Fibroblast of skin of right biceps (primary cell): Measurements from ENCODE around the gene PRKAB1.
"Not testable (repeated sequence)": the region's sequence is repeated elsewhere in the genome, so short reads cannot be mapped to it uniquely, and the experiment has no call there.

ENCODE experiments used
- DNase-seq: peaks from one replicate; pipeline ENCODE4 v3.0.0-alpha.2; 2013

The PRKAB1 gene, protein sequence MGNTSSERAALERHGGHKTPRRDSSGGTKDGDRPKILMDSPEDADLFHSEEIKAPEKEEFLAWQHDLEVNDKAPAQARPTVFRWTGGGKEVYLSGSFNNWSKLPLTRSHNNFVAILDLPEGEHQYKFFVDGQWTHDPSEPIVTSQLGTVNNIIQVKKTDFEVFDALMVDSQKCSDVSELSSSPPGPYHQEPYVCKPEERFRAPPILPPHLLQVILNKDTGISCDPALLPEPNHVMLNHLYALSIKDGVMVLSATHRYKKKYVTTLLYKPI

DNA sequence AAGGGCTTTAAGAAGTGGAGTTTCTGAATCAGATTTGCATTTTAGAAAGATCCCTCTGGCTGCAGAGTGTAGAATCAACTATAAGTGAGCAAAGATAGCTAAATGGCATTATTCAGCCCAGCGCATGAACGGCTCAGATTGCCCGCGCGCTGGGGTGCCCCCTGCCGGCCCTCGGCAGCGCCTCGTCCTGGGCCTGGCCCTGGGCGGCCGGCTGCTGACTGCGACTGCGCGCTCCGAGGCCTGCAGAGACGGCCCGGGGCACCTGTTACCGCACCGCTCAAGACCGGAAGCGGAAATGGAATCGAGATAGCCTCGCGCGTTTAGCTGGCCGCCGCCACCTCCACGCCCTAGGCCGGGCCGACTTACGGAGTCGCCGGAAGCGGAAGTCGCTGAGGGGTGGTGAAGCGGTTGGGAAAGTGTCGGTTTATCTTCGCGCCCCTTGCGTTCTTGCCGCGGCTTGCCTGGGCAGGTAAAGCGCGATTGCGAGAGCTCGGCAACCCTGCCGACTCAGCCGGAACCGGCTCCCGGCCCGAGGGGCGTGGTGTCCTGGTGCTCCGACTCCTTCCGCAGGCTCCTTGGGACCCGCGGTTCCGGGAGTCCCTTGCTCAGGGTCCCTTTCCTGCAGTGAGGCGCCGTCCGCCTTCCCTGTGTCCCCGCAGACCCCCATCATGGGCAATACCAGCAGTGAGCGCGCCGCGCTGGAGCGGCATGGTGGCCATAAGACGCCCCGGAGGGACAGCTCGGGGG lies at the start of gene PRKAB1:
Gene PRKAB1, plus strand, starts transcription at position 557 of the 747 bp plus-strand sequence. Its CDS starts 112 bp downstream, at position 669.
- DNase-seq, result peak; percentile 96

DNA sequence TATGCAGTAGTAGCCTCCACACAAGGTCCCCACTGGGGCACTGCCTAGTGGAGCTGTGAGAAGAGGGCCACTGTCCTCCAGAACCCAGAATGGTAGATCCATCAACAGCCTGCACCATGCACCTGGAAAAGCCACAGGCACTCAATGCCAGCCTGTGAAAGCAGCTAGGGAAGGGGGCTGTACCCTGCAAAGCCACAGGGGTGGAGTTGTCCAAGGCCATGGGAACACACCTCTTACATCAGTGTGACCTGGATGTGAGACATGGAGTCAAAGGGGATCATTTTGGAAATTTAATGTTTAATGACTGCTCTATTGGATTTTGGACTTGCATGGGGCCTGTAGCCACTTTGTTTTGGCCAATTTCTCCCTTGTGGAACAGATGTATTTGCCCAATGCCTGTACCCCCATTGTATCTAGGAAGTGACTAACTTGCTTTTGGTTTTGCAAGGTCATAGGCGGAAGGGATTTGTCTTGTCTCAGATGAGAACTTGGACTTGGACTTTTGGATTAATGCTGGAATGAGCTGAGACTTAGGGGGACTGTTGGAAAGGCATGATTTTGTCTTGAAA lies 49.5 kb upstream of the PRKAB1 start:
- not testable (repeated sequence) for DNase-seq

DNA sequence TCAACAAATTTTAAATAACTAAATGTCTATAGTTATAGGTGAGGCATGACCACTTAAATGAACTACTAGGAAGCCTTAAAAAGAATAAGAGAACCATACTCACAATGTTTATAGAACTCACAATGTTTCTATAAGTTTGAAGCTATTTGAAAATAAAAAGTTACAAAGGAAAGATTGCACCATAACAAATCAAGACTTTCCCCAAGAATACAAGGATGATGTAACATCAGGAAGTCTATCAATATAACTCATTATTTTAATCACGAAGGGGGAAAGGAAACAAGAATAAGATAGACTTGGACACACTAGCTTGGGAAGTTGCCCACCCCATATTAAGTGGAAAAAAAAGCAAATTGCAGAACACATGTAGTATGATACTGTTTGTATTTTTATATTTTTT lies 47.4 kb upstream of the PRKAB1 start:
- no peak for DNase-seq

DNA sequence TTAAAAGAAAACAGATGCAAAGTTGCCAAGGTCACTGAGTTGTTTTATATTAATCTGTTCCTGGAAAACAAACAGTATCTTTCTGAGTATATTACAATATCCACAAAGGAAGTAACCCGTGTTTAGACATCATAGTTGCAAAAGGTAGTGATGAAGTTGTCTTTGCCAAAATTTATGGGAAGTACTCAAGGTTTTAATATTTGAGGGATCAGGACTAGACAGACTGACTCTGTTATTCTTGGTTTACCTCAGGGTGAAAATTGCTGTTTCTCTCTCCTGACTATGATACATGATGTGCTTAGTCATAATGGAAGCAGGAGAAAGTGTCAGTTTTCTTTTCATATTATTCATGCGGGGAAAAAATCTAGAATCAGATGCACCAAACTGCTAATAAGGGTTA lies 46.1 kb upstream of the PRKAB1 start:
- no peak for DNase-seq

DNA sequence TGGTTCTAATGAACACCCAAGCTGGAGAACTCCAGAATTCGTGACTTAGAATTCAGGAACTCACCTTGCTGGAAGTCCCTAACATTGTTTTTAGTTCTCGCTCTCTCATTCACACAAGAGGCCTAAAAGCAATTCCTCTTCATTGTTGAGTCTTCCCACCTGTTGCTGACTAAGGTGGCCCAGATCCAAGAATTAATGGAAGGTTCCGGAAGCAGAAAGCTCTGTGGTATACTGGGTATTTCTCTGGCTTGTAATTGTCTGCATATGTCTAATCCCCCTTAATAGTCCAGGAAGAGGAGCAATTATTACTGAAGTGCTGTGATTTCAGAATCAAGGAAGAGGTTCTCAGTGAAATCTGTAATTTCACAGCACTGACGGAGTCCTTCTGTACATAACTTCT lies 43.0 kb upstream of the PRKAB1 start:
- no peak for DNase-seq

DNA sequence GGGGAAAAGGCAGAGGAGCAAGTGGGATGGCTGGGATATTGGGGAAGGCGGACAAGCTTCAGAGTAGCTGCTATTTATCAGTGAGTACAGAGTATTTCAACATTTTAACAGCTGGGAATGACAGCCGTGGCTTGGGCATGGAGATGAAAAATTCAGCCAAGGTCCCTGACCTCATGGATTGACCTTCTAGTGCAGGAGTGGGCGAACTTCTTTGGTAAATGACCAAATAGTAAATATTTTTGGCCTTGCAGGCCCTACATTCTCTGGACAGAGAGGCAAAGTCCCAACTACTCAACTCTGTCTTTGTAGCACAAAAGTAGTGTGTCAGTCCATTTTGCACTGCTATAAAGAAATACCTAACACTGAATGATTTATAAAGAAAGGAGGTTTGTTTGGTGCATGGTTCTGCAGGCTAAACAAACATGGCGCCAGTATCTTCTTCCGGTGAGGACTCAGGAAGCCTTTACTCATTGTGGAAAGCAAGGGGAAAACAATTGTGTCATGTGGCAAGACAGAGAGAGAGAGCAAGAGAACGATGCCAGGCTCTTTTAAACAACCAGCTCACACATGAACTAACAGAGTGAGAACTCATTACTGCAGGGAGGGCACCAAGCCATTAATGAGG lies 40.8 kb upstream of the PRKAB1 start:
- DNase-seq, result no peak

DNA sequence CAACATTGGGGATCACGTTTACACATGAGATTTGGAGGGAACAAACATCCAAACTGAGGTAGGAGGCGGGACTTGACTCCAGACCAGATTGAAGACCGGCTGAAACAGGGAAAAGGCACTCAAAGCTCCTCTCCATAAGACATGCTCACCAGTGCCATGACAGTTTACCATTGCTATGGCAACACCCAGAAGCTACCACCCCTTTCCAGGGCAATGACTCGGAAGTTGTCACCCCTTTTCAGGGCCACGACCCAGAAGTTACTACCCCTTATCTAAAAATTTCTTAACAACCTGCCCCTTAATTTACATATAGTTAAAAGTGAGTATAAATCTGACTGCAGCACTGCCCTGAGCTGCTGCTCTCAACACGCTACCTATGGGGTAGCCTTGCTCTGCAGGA lies 40.2 kb upstream of the PRKAB1 start:
- DNase-seq, result no peak

DNA sequence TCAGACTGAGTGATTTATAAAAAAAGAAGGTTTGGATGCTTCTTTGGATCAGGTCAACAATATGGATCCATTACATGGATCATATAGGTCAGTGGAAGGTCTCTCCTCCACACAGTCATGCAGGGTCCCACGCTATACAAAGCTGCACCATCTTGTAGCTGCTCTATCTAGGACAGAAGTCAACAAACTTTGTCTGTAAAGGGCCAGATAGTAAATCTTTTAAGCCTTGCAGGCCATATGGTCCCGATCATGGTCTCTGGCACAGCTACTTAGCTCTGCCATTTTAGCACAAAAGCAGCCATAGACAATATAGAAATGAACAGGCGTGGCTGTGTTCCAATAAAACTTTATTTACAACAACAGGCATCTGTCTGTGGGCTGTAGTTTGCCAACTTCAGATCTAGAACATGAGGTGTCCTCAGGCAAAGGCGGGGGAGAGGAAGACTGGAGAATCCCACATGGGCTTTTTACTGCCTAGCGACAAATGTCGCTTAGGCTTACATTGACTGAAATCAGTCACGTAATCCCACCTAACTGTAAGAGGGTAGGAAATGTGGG lies 37.6 kb upstream of the PRKAB1 start:
- DNase-seq, result no peak

DNA sequence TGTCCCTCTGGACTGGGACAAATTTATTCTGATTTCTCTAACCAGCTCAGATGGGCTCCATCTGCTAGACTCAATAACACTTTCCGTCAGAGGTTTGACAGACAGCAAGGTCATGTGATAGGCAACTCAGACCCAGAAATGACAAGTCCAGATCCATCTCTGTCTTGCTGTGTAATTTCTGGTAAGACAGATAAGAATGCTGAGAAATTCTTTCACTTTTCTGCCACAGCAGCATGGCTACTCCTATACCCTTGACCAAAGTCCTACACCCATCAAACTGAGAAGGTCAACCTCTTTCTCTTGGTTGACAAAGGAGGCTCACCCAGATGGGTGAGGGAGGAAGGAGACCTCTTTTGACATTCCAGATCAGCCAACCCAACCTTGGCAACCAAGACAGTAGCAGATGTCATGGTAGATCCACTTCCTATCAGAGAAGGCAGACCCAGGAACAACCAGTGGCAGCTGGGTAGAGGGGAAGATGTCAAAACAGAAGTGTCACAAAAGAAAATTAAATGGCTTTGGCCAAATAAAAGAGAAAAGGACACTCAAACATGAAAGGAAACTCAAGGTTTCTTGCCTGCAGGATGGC lies 36.9 kb upstream of the PRKAB1 start:
- DNase-seq, result no peak

DNA sequence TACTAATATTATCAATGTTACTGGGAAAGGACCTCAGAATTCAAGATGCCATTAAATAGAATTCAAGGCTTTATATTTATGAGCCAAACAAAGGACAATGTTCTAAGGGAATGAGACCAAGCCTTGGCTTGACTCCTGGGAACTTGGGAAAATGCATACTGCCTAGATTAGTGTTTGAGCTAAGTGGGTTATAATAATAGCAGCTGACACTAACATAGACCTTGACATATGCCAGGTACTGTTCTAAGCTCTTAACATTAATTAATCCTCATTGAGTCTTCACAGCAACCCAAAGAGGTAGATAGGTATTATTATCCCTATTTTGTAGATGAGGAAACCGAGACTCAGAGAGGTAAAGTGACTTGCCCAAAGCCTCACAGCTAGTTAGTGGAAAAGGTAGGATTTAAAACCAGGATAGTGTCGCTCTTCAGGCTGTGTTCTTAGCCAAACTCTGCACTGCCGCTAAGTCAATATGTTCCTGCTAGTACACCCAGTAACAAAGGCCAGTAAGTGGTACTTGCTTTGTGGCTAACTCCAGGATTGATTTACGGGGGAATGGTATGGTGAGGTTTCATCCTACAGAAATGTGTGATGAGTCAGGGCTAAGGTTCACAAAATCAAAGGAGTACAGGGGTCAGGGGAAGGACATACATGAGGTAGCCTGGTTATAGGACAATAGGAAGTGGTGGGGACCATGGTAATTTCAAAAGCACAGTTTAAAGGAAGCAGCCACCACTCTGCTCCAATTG lies 35.8 kb upstream of the PRKAB1 start:
- peak; percentile 12 for DNase-seq

DNA sequence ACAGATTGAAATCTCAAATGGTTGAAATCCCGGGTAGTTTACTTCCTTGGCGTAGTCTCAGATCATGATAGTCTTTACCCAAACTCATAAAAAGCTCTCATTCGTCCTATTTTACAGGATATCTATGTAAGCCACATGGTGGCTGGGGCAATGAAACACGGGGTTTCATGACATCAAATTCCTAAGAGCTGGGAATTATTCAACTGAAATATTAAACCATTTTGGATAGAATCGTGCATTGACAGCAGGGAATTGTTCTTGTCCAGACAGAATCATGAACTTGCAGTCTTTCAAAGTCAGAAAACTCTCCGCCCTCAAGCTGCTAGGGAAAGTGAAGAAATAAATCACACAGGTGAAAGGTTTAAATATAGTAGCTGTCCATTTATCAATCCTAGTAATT lies 33.2 kb upstream of the PRKAB1 start:
- no peak for DNase-seq

DNA sequence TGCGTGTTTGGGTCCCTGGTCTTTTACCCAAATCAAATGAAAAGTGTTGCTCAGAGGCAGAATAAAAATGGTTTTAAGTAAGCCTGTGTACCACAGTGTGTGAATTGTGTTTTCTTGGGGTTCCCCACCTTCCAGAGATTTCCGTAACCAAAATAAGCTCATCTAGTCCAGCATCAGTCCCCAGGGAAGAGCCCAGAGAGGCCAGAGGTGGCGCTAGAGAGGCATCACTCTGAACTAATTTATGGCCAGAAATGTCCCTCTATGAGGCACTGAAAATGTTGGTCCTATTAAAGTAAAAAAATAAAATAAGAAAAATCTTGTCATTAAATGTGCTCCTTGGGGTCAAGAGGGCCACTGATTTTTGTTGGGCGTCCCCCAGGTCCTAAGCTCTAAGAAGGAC lies 24.9 kb upstream of the PRKAB1 start:
- DNase-seq, result no peak

DNA sequence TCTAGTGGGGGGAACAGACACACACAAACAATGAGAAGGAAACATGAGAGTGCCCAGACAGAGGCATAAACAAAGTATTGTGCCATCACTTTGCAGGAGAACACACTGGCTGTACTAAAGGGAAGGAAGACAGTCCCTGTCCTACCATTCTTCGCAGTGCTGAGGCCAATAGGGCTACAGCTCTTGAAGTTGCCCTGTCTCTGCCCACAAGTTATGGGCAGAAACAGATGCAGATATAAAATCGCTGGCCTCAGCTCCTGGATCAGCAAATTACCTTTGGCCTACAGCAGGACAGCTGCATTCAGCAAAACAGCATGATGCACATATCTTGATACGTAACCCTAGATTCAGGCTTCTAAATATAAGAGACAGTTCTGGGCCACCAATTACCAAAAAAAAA lies 23.0 kb upstream of the PRKAB1 start:
- no peak for DNase-seq

DNA sequence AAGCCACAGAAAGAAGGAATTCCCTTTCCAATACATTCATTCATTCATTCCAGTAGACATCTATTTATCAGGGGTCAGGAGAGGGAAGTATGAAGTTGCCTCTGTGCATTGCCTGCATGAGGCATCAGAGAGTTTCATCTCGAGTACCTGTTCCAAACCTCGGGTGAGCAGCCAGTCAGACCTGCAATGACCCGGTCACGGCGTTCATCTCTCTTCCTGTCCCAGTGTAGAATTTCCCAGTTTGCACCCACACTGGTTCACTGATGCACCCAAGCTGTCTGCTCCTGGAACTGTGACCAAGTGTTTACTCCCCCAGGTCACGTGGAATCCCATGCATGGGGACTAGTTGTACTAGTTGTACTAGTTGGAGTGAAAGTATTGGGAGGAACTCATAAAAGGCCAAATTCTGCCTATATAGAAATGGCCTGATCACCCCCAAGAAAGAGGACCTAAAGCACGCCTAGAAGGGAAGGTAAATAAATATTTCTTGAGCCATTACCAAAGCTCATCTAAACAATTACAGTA lies 22.3 kb upstream of the PRKAB1 start:
- no peak for DNase-seq

DNA sequence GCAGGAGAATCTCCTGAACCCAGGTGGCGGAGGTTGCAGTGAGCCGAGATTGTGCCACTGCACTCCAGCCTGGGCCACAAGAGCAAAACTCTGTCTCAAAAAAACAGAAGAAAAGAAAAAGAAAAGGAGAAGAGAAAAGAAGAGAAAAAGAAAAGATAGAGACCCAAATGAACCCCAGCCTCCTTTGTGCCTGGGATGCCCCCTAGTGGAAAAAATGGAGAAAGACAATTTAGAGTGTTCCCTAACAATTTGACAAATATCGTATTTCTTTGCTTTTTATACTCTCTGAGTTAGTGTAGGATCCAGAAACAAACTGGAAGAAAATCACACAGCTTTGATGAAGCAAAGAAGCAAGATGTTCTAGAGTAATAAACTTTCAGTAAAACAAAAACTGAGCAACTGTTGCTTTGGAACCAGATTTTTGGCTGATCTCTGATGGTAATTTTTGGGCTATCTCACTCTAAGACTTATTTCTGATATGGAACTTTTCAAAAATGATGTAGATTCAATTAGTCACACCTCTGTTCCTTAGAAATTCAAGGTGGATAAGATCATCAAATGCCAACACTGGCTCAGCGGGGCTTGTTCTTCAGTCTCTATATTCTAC lies 18.6 kb upstream of the PRKAB1 start:
- DNase-seq, result no peak

DNA sequence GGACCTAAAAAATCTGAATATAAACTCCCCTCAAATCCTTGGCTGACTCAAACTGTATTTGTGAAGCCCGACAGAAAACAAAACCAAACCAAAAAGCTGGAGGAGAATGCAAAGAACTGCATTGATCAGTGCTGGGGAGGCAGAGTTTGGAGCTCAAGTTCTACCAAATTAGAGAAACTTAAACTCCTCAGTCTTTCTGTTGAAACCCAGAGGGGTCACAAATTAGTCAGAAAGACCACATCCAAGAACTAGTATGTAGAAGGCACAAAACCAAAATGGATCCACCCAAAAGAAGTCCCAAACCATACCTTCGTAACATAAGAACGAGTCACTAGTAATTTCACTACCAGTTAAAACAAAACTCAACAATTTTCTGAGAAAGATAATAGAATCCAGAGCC lies 15.3 kb upstream of the PRKAB1 start:
- no peak for DNase-seq

DNA sequence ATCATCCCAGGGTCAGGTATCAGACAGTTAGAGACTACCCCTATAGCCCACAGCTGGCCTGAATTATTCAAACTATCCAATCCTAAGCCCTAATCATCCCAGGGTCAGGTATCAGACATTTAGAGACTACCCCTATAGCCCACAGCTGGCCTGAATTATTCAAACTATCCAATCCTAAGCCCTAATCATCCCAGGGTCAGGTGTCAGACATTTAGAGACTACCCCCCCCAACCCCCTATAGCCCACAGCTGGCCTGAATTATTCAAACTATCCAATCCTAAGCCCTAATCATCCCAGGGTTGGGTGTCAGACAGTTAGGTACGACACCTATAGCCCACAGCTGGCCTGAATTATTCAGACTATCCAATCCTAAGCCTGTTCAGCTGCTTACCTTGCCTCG lies 10.9 kb upstream of the PRKAB1 start:
- DNase-seq, result not testable (repeated sequence)

DNA sequence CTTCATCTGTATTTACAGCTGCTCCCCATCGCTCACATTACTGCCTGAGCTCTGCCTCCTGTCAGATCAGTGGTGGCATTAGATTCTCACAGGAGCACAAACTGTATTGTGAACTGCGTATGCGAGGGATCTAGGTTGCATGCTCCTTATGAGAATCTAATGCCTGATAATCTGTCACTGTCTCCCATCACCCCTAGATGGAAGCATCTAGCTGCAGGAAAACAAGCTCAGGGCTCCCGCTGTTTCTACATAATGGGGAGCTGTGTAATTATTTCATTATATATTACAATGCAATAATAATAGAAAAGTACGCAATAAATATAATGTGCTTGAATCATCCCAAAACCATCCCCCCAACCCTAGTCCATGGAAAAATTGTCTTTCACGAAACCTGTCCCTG lies 9.8 kb upstream of the PRKAB1 start:
- DNase-seq, result not testable (repeated sequence)

DNA sequence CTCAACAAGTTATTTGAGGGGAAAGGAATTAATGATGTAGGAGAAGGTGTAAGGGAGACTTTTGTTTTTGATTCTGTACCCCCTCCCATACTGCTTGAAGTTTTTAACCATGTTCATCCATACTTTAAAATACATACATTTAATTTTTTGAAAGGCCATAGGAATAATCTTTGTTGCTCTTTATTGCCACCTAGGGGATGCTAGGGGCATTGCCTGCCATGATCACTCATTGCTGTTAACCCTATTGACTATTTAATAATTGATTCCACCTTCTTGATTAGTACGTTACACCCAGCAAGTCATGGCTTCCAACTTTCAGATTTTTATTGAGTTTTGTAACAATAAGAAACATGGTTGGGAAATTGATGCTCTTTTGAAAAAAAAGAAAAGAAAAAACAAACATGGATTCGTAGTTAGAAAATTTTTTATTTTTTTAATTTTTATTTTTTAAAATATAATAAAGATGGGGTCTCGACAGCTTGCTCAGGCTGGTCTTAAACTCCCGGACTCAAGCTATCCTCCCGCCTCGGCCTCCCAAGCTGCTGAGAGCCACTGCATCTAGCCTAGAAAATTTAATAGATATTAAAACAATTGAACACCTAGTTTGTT lies 8.5 kb upstream of the PRKAB1 start:
- peak; percentile 14 for DNase-seq

DNA sequence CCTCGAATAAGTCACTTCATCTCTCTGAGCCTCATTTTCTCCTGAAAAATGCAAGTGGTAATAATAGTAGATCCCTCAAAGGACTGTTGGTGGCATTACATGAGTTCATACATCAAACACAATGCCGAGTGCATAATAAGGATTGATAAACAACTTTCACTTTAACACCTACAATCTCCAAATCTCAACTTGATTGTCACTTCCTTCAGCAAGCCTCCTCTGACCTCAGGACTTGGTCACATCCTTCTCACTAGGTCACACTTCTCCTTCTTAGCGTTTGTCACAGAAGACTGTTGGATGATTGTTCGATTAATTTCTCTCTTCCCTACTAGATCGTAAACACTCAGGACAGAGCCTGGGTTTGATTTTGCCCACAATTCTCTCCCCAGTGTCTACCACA lies 7.9 kb upstream of the PRKAB1 start:
- no peak for DNase-seq

DNA sequence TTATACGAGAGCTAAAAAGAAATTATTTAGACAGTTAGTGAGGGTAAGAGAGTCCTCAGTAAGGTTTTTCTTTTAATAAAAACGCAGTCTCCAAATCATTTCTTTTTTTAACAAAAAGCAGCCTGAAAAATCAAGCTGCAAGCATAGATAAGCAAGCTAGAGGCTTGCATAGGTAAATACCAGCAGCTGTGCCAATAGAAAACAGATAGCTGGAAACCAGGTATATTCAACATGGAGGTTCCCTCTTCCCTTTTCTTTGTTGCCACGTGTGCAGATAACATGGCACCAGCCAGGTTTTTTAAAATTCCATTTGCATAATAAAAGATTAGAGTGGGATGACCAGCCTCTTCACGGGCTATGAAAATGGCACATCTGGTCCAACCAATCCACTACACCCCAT lies 6.1 kb upstream of the PRKAB1 start:
- DNase-seq, result no peak
